ENCODE measurements around the gene AKR1A1.
"Not testable (repeated sequence)": the region's sequence is repeated elsewhere in the genome, so short reads cannot be mapped to it uniquely, and the experiment has no call there.

Gene AKR1A1

GRCh38 chr1:45550401-45551351 lies at the start of gene AKR1A1:
AKR1A1 (plus strand) TSS chr1:45550826; CDS start chr1:45561795, 10,969 bp downstream.
- DNase-seq (ENCODE audit: low spot score) = peak; percentile 90

DNA sequence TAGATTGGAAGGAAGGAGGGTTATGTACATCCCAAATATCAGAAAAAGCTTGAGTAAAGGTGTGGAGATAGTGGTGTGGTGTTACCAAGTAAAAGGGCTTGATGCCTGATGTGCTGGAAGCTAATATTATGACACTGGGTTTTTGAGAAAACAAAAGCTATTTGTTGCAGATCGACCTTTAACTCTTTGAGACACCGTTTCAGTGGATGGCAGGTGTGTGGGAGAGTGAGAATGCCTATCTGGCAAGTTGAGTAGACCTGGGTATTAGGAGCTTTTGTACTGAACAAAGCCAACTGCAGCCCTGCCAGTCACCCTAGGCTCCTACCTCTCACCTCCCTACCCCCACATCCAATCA lies 49.1 kb upstream of the AKR1A1 start:
- DNase-seq (ENCODE audit: low spot score) = no peak

DNA sequence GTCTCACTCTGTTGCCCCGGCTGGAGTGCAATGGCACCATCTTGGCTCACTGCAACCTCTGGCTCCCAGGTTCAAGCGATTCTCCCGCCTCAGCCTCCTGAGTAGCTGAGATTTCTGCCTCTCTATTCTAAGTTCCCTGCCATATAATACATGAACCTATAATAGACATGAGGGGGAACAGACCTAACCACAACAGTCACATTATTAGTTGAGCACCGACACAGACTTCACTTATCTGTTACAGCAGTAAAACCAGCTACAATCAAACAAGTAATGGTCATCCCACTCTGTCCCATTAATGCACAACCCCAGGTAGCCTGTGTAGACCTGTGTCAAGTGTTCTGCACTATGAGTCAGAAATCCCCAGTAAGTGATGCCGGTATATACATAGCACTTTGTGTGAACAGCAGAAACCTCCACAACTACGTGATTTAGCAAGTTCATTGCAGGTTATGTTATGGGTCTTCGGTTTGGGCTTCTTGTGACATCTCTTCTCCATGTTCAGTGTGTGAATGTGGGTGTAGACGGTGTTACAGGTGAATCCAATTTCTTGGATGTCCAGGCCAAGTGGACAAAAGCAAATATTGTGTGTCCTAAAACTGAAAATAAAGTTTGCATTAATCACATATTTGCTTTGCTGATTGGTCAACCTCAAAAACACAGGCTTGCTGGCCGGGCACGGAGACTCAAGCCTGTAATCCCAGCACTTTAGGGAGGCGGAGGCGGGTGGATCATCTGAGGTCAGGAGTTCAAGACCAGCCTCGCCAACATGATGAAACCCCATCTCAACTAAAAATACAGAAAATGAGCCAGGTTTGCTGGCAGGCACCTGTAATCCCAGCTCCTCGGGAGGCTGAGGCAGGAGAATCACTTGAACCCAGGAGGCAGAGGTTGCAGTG lies 46.9 kb upstream of the AKR1A1 start:
- DNase-seq (ENCODE audit: low spot score) = no peak

DNA sequence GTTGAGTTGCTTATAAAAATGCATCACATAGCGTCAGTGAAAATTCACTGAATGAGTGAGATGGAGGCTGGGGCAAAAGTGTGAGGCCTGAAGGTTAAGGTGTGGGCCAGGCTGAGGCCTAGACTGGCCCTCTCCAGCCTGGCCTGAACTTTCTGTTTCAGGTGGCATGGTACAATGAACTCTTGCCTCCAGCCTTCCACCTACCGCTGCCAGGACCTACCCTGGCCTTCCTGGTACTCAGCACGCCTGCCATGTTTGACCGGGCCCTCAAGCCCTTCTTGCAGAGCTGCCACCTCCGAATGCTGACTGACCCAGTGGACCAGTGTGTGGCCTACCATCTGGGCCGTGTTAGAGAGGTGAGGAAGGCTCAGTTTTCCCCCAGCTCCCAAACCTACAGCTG lies 43.4 kb upstream of the AKR1A1 start:
- no peak for DNase-seq (ENCODE audit: low spot score)

GRCh38 chr1:45507893-45508292 lies 42.7 kb upstream of the AKR1A1 start:
- DNase-seq (ENCODE audit: low spot score) = no peak

GRCh38 chr1:45508295-45509151 lies 42.1 kb upstream of the AKR1A1 start:
- DNase-seq (ENCODE audit: low spot score) = peak; percentile 58

GRCh38 chr1:45510036-45510971 lies 40.3 kb upstream of the AKR1A1 start:
- DNase-seq (ENCODE audit: low spot score) = no peak

DNA sequence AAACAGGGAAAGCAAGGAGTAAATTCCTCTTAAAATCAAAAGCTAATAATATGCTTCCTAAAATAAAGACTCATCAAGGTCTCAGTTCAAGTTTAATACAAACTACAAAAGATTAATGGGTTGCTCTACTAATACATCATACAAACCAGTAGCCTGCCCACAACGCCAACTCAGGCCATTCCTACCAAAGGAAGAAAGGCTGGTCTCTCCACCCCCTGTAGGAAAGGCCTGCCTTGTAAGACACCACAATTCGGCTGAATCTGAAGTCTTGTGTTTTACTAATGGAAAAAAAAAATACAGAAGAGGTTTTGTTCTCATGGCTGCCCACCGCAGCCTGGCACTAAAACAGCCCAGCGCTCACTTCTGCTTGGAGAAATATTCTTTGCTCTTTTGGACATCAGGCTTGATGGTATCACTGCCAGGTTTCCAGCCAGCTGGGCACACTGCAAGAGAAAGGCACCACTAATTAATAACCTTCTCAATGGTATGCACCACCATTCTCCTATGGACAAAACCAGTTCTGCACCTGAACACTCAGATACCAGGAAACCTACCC lies 39.6 kb upstream of the AKR1A1 start:
- DNase-seq (ENCODE audit: low spot score) = no peak

DNA sequence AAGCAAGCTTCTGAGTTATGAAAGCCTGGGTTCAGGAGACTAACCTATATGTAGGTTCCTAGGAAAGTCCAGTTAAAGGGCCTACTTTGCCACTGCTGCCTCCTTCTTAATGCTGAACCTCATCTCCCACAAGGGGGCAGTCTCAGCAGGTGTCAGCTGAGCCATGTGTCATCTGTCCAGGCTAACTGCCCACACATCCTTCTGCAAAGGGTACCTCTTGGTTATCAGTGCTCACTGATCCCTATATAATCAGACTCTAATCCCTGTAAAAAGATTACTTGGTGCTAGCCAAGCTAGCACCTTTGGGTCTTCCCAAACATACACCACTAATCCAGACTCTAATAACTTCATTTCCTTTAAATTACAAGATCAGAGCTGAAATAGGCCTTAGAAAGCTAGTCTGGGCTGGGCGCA lies 38.0 kb upstream of the AKR1A1 start:
- peak; percentile 81 for DNase-seq (ENCODE audit: low spot score)

DNA sequence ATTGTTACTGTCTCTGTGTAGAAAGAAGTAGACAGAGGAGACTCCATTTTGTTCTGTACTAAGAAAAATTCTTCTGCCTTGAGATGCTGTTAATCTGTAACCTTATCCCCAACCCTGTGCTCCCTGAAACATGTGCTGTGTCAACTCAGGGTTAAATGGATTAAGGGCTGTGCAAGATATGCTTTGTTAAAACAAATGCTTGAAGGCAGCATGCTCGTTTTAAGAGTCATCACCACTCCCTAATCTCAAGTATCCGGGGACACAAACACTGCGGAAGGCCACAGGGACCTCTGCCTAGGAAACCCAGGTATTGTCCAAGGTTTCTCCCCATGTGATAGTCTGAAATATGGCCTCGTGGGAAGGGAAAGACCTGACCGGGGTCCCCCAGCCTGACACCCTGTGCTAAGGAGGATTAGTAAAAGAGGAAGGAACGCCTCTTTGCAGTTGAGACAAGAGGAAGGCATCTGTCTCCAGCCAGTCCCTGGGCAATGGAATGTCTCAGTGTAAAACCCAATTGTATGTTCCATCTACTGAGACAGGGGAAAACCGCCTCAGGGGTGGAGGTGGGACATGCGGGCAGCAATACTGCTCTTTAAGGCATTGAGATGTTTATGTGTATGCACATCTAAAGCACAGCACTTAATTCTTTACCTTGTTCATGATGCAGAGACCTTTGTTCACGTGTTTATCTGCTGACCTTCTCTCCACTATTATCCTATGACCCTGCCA lies 36.9 kb upstream of the AKR1A1 start:
- not testable (repeated sequence) for DNase-seq (ENCODE audit: low spot score)

- no peak for DNase-seq (ENCODE audit: low spot score)
Measured at GRCh38 chr1:45516036-45516435, 34.6 kb upstream of the AKR1A1 start.

DNA sequence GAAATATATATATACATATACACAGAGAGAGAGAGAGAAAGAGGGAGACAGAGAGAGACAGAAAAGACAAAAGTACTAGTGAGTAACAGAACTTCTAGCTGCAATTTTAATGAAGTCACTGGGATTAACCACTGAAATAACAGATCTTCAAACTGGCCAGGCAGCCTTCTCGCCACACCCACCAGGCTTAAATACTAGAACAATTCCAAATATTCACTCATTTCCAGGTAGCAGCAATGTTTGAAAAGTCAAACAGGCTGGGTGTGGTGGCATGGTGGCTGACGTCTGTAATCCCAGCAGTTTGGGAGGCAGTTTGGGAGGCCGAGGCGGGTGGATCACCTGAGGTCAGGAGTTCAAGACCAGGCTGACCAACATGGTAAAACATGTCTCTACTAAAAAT lies 34.2 kb upstream of the AKR1A1 start:
- DNase-seq (ENCODE audit: low spot score) = no peak

DNA sequence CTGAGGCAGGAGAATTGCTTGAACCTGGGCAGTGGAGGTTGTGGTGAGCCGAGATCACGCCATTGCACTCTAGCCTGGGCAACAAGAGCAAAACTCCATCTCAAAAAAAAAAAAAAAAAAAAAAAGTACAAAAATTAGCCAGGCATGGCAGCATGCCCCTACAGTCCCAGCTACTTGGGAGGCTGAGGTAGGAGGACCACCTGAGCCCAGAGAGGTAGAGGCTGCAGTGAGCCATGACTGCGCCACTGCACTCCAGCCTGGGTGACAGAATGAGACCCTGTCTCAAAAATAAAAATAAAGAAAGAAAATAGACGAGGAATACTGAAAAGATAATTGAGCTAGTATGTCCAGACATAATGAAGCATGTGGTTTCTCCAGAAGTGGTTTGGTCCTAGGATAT lies 32.3 kb upstream of the AKR1A1 start:
- not testable (repeated sequence) for DNase-seq (ENCODE audit: low spot score)

DNA sequence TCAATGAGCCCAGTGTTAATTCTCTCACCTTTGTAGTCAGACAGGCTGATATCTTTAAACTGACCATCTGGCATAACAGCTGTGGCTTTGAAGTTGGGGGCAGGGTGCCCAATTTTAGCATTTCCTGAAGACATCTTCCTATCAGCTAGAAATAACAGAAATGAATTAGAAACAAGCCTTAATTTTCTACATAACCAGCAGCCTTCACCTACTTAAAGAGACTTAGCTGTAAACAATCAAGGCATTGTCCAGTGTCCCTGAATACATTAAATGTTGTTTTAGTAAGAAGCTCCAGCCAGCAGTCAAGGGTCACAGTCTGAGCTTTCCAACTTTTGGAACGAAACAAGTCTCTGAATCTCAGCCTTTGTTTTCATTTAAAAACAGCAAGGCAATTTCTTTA lies 31.7 kb upstream of the AKR1A1 start:
- DNase-seq (ENCODE audit: low spot score) = peak; percentile 90

DNA sequence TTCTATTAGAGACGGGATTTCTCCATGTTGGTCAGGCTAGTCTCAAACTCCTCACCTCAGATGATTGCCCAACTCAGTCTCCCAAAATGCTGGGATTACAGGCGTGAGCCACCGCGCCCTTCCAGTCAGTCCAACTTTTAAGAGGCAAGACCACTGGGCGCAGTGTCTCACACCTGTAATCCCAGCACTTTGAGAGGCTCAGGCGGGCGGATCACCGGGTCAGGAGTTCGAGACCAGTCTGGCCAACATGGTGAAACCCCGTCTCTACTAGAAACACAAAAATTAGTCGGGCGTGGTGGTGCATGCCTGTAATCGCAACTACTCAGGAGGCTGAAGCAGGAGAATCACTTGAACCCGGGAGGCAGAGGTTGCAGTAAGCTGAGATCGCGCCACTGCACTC lies 30.9 kb upstream of the AKR1A1 start:
- not testable (repeated sequence) for DNase-seq (ENCODE audit: low spot score)

GRCh38 chr1:45521413-45522323 lies 29.0 kb upstream of the AKR1A1 start, which contains the start of gene PRDX1:
PRDX1 (minus strand) TSS chr1:45521884; CDS start chr1:45519043, 2,841 bp downstream.
- DNase-seq (ENCODE audit: low spot score) = peak; percentile 97

- no peak for DNase-seq (ENCODE audit: low spot score)
Measured at GRCh38 chr1:45522324-45523104, 28.1 kb upstream of the AKR1A1 start.

GRCh38 chr1:45523516-45523915 lies 27.1 kb upstream of the AKR1A1 start:
- not testable (repeated sequence) for DNase-seq (ENCODE audit: low spot score)
